ENCODE results near the gene OR2T1. TPM values are rescaled to one million over a fixed set of nuclear protein-coding genes. Genes with fewer than 3 reads are reported as not detected.
"Not testable (repeated sequence)": the region's sequence is repeated elsewhere in the genome, so short reads cannot be mapped to it uniquely, and the experiment has no call there.

Gene OR2T1, protein sequence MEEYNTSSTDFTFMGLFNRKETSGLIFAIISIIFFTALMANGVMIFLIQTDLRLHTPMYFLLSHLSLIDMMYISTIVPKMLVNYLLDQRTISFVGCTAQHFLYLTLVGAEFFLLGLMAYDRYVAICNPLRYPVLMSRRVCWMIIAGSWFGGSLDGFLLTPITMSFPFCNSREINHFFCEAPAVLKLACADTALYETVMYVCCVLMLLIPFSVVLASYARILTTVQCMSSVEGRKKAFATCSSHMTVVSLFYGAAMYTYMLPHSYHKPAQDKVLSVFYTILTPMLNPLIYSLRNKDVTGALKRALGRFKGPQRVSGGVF
- not detected in 2 replicates for total RNA-seq (2014; rRNA removed; shearing (Covaris generic))
- polyA plus RNA-seq (2015; cell fraction: cytosol; rRNA removed): not detected in 2 replicates
- not detected in 2 replicates for polyA plus RNA-seq (2015; cell fraction: nucleus; rRNA removed)

DNA sequence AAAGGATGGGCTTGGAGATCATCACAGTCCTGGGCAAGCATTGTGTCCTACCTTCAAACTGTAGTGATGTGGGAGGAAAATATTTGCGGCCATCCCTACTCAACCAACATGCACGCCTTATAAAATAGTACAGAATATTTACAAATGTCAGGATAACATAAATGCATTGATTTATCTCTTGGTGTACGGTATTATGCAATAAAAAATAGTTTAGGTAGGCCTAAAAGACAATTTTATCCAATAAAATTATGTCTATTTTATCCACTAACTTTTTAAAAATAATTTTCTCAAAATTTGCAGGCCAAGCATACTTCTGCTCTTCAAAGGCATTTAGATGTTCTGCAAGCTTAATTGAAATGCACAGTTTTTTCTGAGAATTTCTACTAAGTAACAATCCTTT is at the start of gene OR2T1:
Gene OR2T1, plus strand, starts transcription at position 301 of the 400 bp plus-strand sequence. CDS start 3,100 bp downstream, outside the sequence.
- in situ Hi-C loops (cut with HindIII; ENCODE audit: low pct_unique_long_range_greater_than_20kb, low sequenced_read_pairs): no loop called here

DNA sequence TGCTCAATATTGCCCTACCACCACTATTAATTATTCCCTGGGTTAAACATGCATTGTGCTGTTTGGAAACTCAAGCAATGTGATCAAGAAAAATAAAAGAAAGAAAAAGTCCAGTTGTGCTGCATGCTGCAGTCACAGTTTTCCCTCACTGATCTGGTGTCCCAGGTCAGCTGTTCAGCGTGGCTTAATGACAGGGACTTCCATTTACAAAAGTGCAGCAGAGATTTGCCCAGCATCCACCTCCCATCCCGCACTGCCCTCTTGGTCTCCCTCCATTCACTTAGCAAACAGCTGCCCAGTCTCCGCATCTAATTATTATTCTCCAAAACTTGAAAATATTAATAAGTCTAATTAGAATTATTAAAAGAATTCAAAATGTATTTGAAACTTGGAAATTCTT is 43.4 kb upstream of the OR2T1 start:
- DNase-seq (ENCODE audit: low read depth, low spot score): no peak
- in situ Hi-C loops (cut with HindIII; ENCODE audit: low pct_unique_long_range_greater_than_20kb, low sequenced_read_pairs): no loop called here

More for the DNA sequence above, at the start of gene OR2T1:
- DNase-seq (ENCODE audit: low read depth, low spot score): no peak

DNA sequence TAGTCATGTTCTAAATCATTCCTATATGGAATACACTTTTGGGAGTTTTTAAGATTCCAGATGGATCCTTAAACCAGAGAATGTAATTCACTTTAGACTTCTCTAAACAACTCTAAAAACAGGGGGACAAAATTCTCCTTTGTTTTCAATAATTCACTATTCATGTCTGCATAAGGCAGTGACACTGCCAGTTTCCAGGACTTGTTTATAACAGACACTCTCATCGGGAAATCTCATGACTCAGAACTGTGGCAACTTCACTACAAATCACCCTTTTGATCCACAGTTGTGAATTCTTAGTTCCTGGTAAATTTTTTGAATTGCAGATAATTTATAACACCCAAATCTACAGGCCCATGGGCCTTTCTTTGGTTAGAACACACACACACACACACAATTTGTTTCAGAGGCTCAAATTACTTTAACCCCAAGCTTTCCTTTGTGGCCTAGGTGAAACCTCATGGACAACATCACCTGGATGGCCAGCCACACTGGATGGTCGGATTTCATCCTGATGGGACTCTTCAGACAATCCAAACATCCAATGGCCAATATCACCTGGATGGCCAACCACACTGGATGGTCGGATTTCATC is 41.6 kb upstream of the OR2T1 start, which contains the start of gene OR2T4:
Gene OR2T4, plus strand, starts transcription at position 545 of the 595 bp plus-strand sequence. Its CDS starts 0 bp downstream, at position 545.
- DNase-seq (ENCODE audit: low read depth, low spot score): no peak
- in situ Hi-C loops (cut with HindIII; ENCODE audit: low pct_unique_long_range_greater_than_20kb, low sequenced_read_pairs): no loop called here

DNA sequence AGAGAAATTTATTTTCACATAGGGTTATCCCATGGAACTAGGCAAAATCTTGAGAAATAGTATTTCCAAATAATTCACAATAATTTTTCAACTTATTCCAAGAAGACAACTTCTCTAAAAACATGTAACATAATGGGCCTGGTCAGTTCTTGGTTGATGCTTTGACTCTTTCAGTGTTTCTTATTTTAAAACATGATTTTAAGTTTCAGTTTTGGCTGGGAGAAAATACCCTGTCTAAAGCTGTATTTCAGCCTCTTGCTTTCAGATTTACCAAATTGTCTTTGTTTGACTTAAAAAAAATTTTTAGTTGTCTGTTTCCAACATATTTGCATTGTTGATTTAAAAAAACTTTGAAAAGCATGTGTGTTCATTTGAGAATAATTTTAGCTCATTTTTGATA is 36.2 kb upstream of the OR2T1 start:
- in situ Hi-C loops (cut with HindIII; ENCODE audit: low pct_unique_long_range_greater_than_20kb, low sequenced_read_pairs): no loop called here

DNA sequence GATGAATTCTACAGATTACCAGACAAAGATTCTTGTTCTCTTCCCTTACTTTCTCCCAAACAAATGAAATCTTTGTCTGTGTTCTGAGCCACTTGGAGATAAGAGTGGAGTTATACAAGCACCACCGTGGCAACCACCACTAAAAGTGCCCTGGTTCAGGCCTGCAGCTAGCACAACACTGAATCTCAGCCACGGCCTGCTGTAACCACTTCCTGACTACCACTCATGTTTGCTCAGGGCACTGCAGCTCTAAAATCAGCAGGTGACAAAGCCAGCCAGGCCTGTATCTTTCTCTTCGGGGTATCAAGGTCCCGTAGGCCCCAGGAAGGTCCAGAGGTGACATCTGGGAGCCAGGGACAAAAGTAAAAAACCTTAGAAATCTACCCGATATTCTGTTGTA is 30.5 kb upstream of the OR2T1 start:
- DNase-seq (ENCODE audit: low read depth, low spot score): no peak
- in situ Hi-C loops (cut with HindIII; ENCODE audit: low pct_unique_long_range_greater_than_20kb, low sequenced_read_pairs): no loop called here

More for the DNA sequence above, 36.2 kb upstream of the OR2T1 start:
- no peak for DNase-seq (ENCODE audit: low read depth, low spot score)

DNA sequence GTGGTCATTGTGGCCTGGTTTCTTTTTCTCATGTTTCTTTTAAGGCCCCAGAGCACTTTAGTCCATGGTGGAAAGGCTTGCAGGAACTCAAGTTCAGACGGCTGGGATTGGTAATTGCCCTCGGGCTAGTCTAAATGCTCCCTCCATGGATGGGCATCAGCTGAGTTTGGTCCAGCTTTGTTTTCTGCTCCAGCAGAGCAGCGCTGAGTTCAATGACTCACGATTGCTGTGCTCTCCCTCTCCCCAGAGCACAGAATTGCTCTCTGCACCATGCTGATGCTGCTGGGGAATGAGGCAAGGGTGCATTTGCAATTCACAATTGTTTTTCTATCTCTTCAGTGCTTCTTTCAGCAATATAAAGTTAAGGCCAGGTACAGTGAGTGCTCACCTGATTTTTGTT is 29.1 kb upstream of the OR2T1 start:
- in situ Hi-C loops (cut with HindIII; ENCODE audit: low pct_unique_long_range_greater_than_20kb, low sequenced_read_pairs): no loop called here
- DNase-seq (ENCODE audit: low read depth, low spot score): no peak

DNA sequence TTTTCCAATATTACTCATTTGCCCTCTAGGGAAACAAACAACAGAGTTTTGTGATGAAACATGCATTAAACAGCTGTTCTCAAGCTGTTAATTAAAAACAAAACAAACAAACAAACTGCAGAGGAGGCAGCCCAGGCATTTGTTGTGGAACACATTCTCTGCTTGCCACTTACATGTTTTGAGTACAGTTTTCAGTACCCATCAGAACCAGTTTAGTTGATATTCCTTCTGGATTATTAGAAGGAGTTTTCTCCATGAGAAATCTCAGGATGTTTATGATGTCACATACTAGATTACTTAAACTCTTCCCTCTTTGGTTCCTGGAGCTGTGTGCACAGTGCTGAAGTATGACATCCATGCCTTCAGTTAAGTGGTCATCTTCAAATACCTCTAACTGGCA is 27.4 kb upstream of the OR2T1 start, which contains the start of gene OR2T6:
Gene OR2T6, plus strand, starts transcription at position 301 of the 400 bp plus-strand sequence. CDS start 11,863 bp downstream, outside the sequence.
- in situ Hi-C loops (cut with HindIII; ENCODE audit: low pct_unique_long_range_greater_than_20kb, low sequenced_read_pairs): no loop called here
- DNase-seq (ENCODE audit: low read depth, low spot score): no peak

DNA sequence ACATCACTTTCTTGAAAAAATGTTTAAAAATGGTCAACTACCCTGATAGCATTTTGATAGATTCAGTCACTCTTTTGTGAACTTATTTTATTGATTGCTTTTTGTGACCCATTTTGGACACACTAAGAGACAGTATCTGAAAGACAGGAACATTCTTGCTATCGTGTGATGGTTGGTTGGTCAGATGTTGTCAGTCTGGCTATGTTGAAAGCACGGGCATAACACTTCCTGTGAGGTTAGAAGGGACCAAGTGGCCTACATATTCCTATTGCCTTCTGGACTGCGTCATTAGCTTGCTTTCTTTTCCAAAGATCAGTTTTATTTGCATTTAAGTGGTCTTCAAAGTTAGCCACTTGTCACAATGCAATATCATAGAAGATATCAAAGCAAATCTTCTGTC is 25.9 kb upstream of the OR2T1 start:
- in situ Hi-C loops (cut with HindIII; ENCODE audit: low pct_unique_long_range_greater_than_20kb, low sequenced_read_pairs): no loop called here
- DNase-seq (ENCODE audit: low read depth, low spot score): no peak

DNA sequence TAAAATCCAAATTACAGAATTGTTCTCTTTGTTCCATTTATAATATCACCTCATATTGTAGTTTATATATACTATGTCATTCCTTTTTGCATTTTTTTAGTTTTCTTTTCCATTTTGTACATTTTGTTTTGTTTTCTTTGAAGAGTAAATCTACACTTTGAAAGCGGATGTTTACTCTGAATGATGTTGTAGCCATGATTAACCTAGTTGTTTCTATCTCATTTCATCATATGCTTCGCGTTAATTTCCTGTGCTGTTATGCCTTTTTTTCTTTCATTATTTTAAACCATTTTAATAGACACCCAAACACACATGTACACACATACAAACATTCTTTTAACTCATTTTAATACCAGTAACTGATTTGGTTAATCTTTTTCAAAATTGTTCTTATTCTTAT is 22.0 kb upstream of the OR2T1 start:
- in situ Hi-C loops (cut with HindIII; ENCODE audit: low pct_unique_long_range_greater_than_20kb, low sequenced_read_pairs): no loop called here

DNA sequence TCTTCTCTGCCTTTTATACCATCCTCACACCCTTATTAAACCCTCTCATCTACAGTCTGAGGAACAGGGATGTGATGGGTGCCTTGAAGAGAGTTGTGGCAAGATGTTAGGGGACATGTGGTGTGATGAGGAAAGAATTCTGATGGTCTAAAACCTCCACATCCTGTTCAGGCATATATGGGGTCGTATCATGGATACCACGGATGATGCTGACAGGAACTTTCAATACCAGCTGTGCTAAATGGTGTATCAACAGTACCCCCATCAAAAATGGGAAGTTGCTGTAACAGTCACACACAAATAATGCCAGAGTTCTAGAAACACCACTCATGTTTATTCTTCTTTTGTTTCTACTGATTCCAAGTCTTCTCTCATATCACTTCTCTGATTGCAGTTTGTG is 14.4 kb upstream of the OR2T1 start:
- DNase-seq (ENCODE audit: low read depth, low spot score): no peak
- in situ Hi-C loops (cut with HindIII; ENCODE audit: low pct_unique_long_range_greater_than_20kb, low sequenced_read_pairs): no loop called here

More for the DNA sequence above, 22.0 kb upstream of the OR2T1 start:
- no peak for DNase-seq (ENCODE audit: low read depth, low spot score)

DNA sequence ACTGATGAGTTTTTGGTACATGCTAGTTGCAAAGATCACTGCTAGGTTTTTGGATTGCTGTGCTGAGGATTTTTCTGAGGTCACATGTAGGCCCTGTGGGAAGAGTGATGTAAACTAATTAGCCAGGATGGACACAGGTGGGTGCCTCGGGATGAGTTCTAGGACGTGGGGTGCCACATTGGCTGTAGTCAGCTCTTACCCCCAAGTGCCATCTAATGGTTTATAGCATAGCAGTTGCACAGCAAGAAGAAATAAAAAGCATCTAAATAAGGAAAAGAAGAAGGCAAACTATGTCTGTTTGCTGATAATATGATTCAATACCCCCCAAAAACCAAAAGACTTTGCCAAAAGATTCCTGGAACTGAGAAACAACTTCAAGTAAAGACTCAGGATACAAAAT is 9.8 kb upstream of the OR2T1 start:
- in situ Hi-C loops (cut with HindIII; ENCODE audit: low pct_unique_long_range_greater_than_20kb, low sequenced_read_pairs): no loop called here
- DNase-seq (ENCODE audit: low read depth, low spot score): no peak

DNA sequence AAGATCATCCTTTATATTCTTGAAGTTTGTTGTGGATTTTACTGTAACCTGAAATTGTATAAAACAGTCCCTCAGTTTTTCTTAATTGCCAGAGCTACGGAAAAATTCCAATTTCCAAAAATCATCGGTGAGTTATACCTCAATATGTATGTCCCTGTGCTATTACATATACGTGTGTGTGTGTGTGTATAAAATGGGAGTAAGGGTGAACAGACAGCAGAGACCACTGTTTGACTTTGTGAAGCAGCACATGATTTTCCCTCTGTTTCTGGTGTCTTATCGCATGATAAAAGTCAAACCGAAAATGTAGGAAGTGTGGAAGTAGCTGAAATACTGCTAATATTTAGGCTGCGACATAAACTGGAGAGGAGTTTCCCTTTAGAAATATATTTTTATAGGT is 1.2 kb downstream of the OR2T1 start:
- in situ Hi-C loops (cut with HindIII; ENCODE audit: low pct_unique_long_range_greater_than_20kb, low sequenced_read_pairs): no loop called here
- peak; percentile 19 for DNase-seq (ENCODE audit: low read depth, low spot score)

DNA sequence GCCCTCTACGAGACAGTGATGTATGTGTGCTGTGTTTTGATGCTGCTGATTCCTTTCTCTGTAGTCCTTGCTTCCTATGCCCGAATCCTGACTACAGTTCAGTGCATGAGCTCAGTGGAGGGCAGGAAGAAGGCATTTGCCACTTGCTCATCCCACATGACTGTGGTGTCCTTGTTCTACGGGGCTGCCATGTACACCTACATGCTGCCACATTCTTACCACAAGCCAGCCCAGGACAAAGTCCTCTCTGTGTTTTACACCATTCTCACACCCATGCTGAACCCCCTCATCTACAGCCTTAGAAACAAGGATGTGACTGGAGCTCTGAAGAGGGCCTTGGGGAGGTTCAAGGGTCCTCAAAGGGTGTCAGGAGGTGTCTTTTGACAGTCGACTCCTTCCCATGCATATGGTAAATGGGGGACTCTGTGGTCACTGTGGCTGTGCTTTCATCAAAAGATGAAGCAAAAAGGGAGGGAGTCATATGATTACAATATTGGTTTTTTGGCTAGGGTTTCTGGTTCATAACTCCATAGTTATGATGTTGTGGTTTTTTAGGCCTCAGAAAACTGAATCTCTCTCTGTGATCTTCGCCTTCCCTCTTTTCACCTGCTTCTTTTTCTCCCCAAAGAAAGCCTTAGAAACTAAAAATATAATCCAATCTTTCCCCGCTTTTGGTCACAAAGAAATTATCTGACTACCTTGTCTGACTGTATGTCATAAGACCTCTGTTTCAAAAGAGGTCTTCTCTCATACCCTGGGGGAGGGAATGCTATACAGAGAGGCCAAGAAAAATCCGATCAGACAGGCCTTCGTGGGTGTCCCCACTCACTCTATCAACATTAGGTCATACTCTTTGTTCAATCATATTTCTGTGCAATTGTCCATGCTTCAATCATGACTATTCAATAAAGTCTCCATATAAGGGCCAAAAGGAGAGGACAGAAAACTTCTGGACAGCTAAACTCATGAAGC is 4.2 kb downstream of the OR2T1 start:
- no peak for DNase-seq (ENCODE audit: low read depth, low spot score)
- in situ Hi-C loops (cut with HindIII; ENCODE audit: low pct_unique_long_range_greater_than_20kb, low sequenced_read_pairs): no loop called here

DNA sequence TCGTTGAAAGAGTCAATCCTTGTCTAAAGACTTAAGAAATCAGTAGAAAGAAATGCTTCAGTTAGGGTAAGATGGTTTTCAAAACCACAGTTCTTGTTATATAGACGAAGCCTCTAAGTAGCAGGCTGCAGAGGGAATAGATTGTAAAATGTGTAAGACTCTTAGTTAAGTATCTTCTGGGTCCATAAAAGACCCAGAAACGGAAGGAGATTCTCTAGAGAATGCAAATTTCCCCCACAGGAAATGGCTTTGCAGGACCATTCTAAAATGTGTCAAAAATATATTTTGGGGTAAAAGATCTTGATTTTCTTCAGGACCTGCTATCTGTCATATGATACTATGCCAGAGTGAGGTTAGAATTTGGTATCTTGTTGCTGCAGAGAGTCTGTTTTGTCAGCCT is 13.4 kb downstream of the OR2T1 start:
- in situ Hi-C loops (cut with HindIII; ENCODE audit: low pct_unique_long_range_greater_than_20kb, low sequenced_read_pairs): no loop called here

DNA sequence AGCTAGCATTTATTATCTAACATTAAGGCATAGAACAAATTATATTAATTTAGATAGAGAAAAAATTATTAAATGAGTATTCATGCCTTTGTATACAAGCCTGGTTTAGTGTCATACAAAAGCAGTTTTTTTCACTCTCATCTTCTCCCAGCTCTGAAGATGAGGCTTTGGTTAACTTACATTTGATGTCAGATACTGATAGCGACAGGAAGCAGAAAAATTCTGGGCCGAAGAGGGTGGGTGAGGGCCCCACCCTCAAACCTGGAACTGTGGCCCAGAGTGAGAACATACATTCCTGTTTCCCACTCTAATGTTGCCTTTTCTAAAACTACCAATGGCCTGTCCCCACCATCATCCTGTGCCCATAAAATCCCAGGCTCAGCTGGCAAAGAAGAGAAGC is 15.0 kb downstream of the OR2T1 start:
- DNase-seq (ENCODE audit: low read depth, low spot score): no peak
- in situ Hi-C loops (cut with HindIII; ENCODE audit: low pct_unique_long_range_greater_than_20kb, low sequenced_read_pairs): no loop called here

More for the DNA sequence above, 13.4 kb downstream of the OR2T1 start:
- no peak for DNase-seq (ENCODE audit: low read depth, low spot score)

DNA sequence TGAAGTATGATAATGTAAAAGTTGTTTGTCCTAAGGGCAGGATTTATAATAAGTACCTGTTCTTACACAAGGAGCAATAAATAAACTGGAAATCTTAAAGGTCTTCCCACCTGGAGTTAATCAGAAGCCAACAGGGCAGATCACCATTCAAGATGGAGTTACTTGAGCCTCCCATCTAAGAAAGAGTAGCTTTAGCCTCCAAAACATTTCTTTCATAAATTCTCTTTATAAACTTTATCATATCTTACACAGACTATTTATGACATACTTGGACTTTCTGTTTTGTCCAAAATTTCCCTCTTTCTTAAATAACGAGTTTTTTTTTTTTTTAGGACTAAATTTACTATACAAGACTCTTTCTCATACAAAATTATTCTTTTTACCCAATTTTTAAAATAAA is 18.5 kb downstream of the OR2T1 start:
- in situ Hi-C loops (cut with HindIII; ENCODE audit: low pct_unique_long_range_greater_than_20kb, low sequenced_read_pairs): no loop called here
- DNase-seq (ENCODE audit: low read depth, low spot score): no peak

DNA sequence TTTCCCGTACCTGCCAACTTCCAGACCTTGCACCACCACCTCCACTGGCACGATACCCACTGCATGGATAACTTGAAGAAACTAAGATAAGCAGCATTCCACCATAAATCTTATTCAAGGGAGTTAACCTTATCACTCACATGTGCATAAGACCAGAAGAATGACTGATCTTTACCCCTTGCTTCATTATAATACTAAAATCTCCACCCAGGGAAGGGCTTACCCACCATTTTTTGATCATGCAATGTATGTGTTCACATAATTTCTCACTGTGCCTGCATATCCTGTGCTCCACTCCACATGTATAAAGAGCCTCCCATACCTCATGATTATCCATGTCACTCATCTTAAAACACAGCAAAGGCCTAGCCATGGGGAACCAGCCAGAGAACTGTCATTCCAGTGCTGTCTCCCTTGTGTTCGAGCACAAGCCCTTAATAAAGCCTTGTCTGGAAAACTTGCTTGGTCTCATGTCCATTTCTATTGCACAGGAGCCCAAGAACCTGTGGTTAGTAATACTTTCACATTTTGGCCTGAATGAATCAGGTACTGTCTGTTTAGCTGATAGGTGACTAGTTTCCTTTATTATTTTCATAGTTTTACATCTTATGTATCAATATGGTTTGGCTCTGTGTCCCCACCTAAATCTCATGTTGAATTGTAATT is 24.8 kb downstream of the OR2T1 start:
- DNase-seq (ENCODE audit: low read depth, low spot score); in situ Hi-C loops (cut with HindIII; ENCODE audit: low pct_unique_long_range_greater_than_20kb, low sequenced_read_pairs): not testable (repeated sequence)
